Activated CD4-positive, CD25-positive, alpha-beta regulatory T cell treated with anti-CD3 and anti-CD28 coated beads, Interleukin-2, amount 50 U/mL, for 72 hours (primary cell): ENCODE results near the gene SRP14.

Source experiments
- DNase-seq: peaks from one replicate; pipeline ENCODE4 v3.0.0; 2021

The SRP14 gene

GRCh38 chr15:40067921-40068624 is 29.1 kb upstream of the SRP14 start:
- no peak for DNase-seq

- no peak for DNase-seq
These were observed 27.6 kb upstream of the SRP14 start for GRCh38 chr15:40066589-40066988.

- DNase-seq, result no peak
These were observed 26.2 kb upstream of the SRP14 start for GRCh38 chr15:40065166-40065565.

- no peak for DNase-seq
These were observed 25.4 kb upstream of the SRP14 start for GRCh38 chr15:40064231-40064894.

GRCh38 chr15:40063563-40064011 is 24.6 kb upstream of the SRP14 start:
- no peak for DNase-seq

- no peak for DNase-seq
These were observed 24.0 kb upstream of the SRP14 start for GRCh38 chr15:40062816-40063562.

- DNase-seq, result no peak
These were observed 22.4 kb upstream of the SRP14 start for GRCh38 chr15:40061212-40061901.

- DNase-seq, result no peak
These were observed 21.4 kb upstream of the SRP14 start for GRCh38 chr15:40060236-40060961.

- DNase-seq, result no peak
These were observed 20.8 kb upstream of the SRP14 start for GRCh38 chr15:40059821-40060220.

- DNase-seq, result no peak
These were observed 19.6 kb upstream of the SRP14 start for GRCh38 chr15:40058476-40059140.

- no peak for DNase-seq
These were observed 16.8 kb upstream of the SRP14 start for GRCh38 chr15:40055576-40056293.

- DNase-seq, result no peak
These were observed 16.0 kb upstream of the SRP14 start for GRCh38 chr15:40054855-40055575.

- DNase-seq, result no peak
These were observed 15.5 kb upstream of the SRP14 start for GRCh38 chr15:40054605-40054854.

GRCh38 chr15:40053831-40054604 is 15.0 kb upstream of the SRP14 start:
- no peak for DNase-seq

GRCh38 chr15:40053079-40053830 is 14.3 kb upstream of the SRP14 start:
- DNase-seq, result no peak

GRCh38 chr15:40052604-40053003 is 13.6 kb upstream of the SRP14 start:
- no peak for DNase-seq

- DNase-seq, result no peak
These were observed 12.8 kb upstream of the SRP14 start for GRCh38 chr15:40051616-40052415.

- no peak for DNase-seq
These were observed 11.9 kb upstream of the SRP14 start for GRCh38 chr15:40050788-40051470.
